PC-3 (cell line): ENCODE data around the gene SERGEF. TPM values are rescaled to one million over a fixed set of nuclear protein-coding genes. Genes with fewer than 3 reads are reported as not detected.

Source experiments
- ATAC-seq: fragments of 200-7000 bp; cut with Tn5 transposase; 2 replicates; pipeline ENCODE4 v1.9.1; 2020; ENCODE audit warnings: mild to moderate bottlenecking, moderate library complexity
- BruUV-seq: library from RNA; stranded (reverse); fragments of 400-500 nt; replicated peaks from 2 replicates; lab custom pipeline; 2021; lab: Mats Ljungman, UMichigan
- CTCF ChIA-PET: fragments of 300-600 bp; sonication (Branson Sonifier 250); formaldehyde crosslinking; loops from one replicate; lab custom pipeline; 2022; ENCODE audit warnings: antibody characterized with exemption; lab: Charles Lee
- POLR2A ChIA-PET: fragments of 300-600 bp; sonication (Branson Sonifier 250); formaldehyde crosslinking; loops from one replicate; lab custom pipeline; 2022; ENCODE audit warnings: antibody characterized with exemption; ENCODE audit not compliant: unreplicated experiment; lab: Charles Lee
- DNase-seq: peaks from one replicate; pipeline ENCODE4 v3.0.0-alpha.2; 2015
- H2AFZ ChIP-seq: fragments of 300-600 bp; sonication (generic); 2 replicates; pipeline ENCODE4 v1.6.0; 2016; ENCODE audit warnings: antibody characterized with exemption, low read length
- H3F3A ChIP-seq: fragments of 300-600 bp; sonication (generic); one replicate; pipeline ENCODE4 v1.6.0; 2017; ENCODE audit warnings: antibody characterized with exemption, low read length, control low read depth, mild to moderate bottlenecking; ENCODE audit not compliant: unreplicated experiment
- H3K27ac ChIP-seq: fragments of 300-600 bp; sonication (generic); 2 replicates; pipeline ENCODE4 v1.5.1; 2016; ENCODE audit warnings: mild to moderate bottlenecking, low read length
- H3K27me3 ChIP-seq: fragments of 300-600 bp; sonication (generic); 2 replicates; pipeline ENCODE4 v1.6.1; 2016; ENCODE audit warnings: low read length, mixed read lengths
- H3K36me3 ChIP-seq: fragments of 300-600 bp; sonication (generic); 2 replicates; pipeline ENCODE4 v1.6.1; 2016; ENCODE audit warnings: low read depth, mixed run types, low read length, mixed read lengths
- H3K4me1 ChIP-seq: fragments of 300-600 bp; sonication (generic); 2 replicates; pipeline ENCODE4 v1.5.1; 2016; ENCODE audit warnings: low read length; ENCODE audit not compliant: insufficient read depth
- H3K4me2 ChIP-seq: fragments of 300-600 bp; sonication (generic); 2 replicates; pipeline ENCODE4 v1.6.0; 2016; ENCODE audit warnings: low read length
- H3K4me3 ChIP-seq: fragments of 300-600 bp; sonication (generic); 2 replicates; pipeline ENCODE4 v1.5.1; 2016; ENCODE audit warnings: mild to moderate bottlenecking, low read length, mixed read lengths
- H3K79me2 ChIP-seq: fragments of 300-600 bp; sonication (generic); 2 replicates; pipeline ENCODE4 v1.6.1; 2017; ENCODE audit warnings: low read length, mixed read lengths
- H3K9ac ChIP-seq: fragments of 300-600 bp; sonication (generic); 2 replicates; pipeline ENCODE4 v1.6.0; 2016; ENCODE audit warnings: mild to moderate bottlenecking, low read length
- H3K9me2 ChIP-seq: fragments of 300-600 bp; sonication (generic); replicated peaks from 2 replicates; pipeline ENCODE4 v1.6.1; 2016; ENCODE audit warnings: mixed run types, low read length, mixed read lengths
- H3K9me3 ChIP-seq: fragments of 300-600 bp; sonication (generic); 2 replicates; pipeline ENCODE4 v1.6.1; 2016; ENCODE audit warnings: low read length, mixed read lengths
- H4K20me1 ChIP-seq: fragments of 300-600 bp; sonication (generic); 2 replicates; pipeline ENCODE4 v1.6.1; 2016; ENCODE audit warnings: low read length, mixed read lengths
- CTCF ChIP-seq: fragments of 300-600 bp; sonication (generic); conservative IDR thresholded peaks from 2 replicates; pipeline ENCODE4 v1.5.1; 2017; ENCODE audit warnings: antibody characterized with exemption, low read depth, mild to moderate bottlenecking, low read length
- EZH2 ChIP-seq: fragments of 300-600 bp; sonication (generic); IDR thresholded peaks from one replicate; pipeline ENCODE4 v1.6.1; 2017; ENCODE audit warnings: antibody characterized with exemption, mild to moderate bottlenecking, low read length; ENCODE audit not compliant: unreplicated experiment
- EZH2phosphoT487 ChIP-seq: fragments of 300-600 bp; sonication (generic); IDR thresholded peaks from 2 replicates; pipeline ENCODE4 v1.6.1; 2018; ENCODE audit warnings: mild to moderate bottlenecking, antibody characterized with exemption, low read length, borderline replicate concordance
- intact Hi-C: fragments of 100-400 bp; cut with micrococcal nuclease; formaldehyde crosslinking; loops from 2 replicates; pipeline ENCODE4 v1.9.0; 2023
- total RNA-seq: library from RNA; depleted of rRNA; stranded (reverse); fragments of >200 nt; gene quantifications from 2 replicates; pipeline ENCODE4 v1.2.3, GENCODE V29; 2014

Gene SERGEF
- total RNA-seq, 1 experiment from 2014 or later, result 13.7 TPM

DNA sequence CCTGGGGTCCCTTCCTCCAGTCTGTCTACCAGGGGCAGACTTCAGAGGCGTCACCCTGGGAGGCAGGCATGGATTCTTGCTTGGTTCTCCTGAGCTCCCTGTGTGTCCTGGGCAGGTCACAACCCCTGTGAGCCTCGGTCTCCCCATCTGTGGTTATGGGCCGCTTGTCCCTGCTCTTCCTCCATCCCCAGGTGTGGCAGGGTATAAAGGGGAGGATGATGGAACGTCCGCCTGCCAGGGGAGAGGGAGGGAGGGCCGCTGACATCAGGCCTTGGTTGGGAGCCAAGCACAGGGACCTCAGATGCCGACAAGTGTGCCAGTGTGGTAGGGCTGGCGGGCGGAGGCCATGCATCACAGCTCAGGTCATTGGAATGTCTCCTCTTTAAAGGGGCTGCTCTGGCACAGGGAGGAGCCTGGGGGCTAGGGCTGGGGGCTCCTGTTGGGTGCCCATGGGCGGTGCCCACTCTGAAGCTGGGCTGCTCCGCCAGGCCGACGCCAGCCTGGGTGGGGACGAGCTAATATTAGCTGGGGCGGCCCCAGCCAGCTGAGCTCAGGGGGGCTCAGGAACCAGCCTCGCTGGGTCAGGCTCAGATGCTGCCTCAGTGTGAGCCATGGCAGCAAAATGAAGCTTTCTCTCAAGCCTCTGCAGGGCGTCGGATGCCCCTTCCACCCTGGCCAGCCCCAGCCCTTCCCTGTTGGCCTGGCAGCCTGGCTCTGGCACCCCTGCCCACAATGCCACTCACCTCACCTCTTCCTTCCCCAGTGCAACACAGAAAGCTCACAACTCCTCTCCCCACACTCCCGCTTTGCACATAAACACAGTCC lies 265.5 kb downstream of the SERGEF start:
- Histone ChIP-seq H3K4me1 (peaks cover 15% of the 10 kb centered on the region), H2AFZ (no peak overlapping the region), H3K9me2 (no peaks in the 10 kb centered on the region), H3K79me2 (no peaks in the 10 kb centered on the region), H3K36me3 (no peaks in the 10 kb centered on the region), H3K4me2 (no peak overlapping the region), H3K9ac (no peak overlapping the region), H3F3A (no peaks in the 10 kb centered on the region), H4K20me1 (no peaks in the 10 kb centered on the region), H3K27me3 (peaks cover 5% of the 10 kb centered on the region; the same call in 1 of the 2 replicates), H3K9me3 (no peaks in the 10 kb centered on the region), H3K27ac (no peak overlapping the region), H3K4me3 (no peak overlapping the region)
- BruUV-seq, result no TSS peak
- CTCF ChIA-PET, result no interaction called here
- intact Hi-C loops, result no loop called here
- TF ChIP-seq EZH2phosphoT487 (no peak), EZH2 (no peak), CTCF (no peak)
- DNase-seq, result peak; percentile 29
- ATAC-seq, result no peak
- POLR2A ChIA-PET, result no interaction called here

DNA sequence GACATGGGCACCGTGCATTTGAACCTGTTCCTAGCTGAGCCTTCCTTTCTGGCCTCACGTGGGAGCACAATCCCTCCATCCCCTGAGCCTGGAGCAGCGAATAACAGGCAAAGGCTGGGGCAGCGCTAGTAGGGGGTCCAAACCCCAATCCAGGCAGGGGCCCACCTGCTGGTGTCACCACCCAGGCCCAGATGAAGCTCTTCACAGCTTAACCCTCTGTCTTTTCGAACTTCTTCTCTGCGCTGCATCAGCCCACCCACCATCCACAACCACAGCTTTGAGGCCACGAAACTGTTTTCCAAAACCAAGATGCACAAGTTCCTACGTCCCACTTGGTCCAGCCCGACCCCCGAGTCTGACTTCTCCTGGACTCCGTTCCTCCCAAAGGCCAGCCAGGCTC lies 266.8 kb downstream of the SERGEF start:
- no peak for DNase-seq
- ATAC-seq, result no peak
- Histone ChIP-seq H3K4me2 (no peak overlapping the region), H3K9me3 (no peaks in the 10 kb centered on the region), H3F3A (no peaks in the 10 kb centered on the region), H3K9me2 (no peaks in the 10 kb centered on the region), H3K79me2 (no peaks in the 10 kb centered on the region), H3K36me3 (no peaks in the 10 kb centered on the region), H2AFZ (no peak overlapping the region), H3K4me1 (peaks cover 15% of the 10 kb centered on the region), H3K4me3 (no peak overlapping the region), H3K27ac (no peak overlapping the region), H3K27me3 (no peaks in the 10 kb centered on the region), H4K20me1 (no peaks in the 10 kb centered on the region), H3K9ac (no peak overlapping the region)
- CTCF ChIA-PET, result no interaction called here
- intact Hi-C loops, result no loop called here
- POLR2A ChIA-PET, result no interaction called here
- TF ChIP-seq CTCF, result no peak
- TF ChIP-seq EZH2phosphoT487, result no peak
- TF ChIP-seq EZH2, result no peak
- BruUV-seq, result no TSS peak

- ChIA-PET CTCF (no interaction called here), POLR2A (no interaction called here)
- no peaks in the 10 kb centered on the region for H3K9me3 ChIP-seq
- no peaks in the 10 kb centered on the region for H4K20me1 ChIP-seq
- DNase-seq, result no peak
- no peaks in the 10 kb centered on the region for H3K79me2 ChIP-seq
- TF ChIP-seq EZH2 (no peak), CTCF (no peak), EZH2phosphoT487 (no peak)
- H3K9me2 ChIP-seq, result no peaks in the 10 kb centered on the region
- H3K4me2 ChIP-seq, result no peak overlapping the region
- no peaks in the 10 kb centered on the region for H3K36me3 ChIP-seq
- no peak overlapping the region for H3K9ac ChIP-seq
- no peak for ATAC-seq
- H3K4me3 ChIP-seq, result no peak overlapping the region
- H3K4me1 ChIP-seq, result peaks cover 15% of the 10 kb centered on the region
- no peaks in the 10 kb centered on the region for H3K27me3 ChIP-seq
- no peaks in the 10 kb centered on the region for H3F3A ChIP-seq
- no peak overlapping the region for H3K27ac ChIP-seq
- intact Hi-C loops, result no loop called here
- no peak overlapping the region for H2AFZ ChIP-seq
- no TSS peak for BruUV-seq
Observed at GRCh38 chr11:17745023-17745772, 267.6 kb downstream of the SERGEF start.
